ENCODE measurements around the gene OR2G3.

OR2G3 gene

DNA sequence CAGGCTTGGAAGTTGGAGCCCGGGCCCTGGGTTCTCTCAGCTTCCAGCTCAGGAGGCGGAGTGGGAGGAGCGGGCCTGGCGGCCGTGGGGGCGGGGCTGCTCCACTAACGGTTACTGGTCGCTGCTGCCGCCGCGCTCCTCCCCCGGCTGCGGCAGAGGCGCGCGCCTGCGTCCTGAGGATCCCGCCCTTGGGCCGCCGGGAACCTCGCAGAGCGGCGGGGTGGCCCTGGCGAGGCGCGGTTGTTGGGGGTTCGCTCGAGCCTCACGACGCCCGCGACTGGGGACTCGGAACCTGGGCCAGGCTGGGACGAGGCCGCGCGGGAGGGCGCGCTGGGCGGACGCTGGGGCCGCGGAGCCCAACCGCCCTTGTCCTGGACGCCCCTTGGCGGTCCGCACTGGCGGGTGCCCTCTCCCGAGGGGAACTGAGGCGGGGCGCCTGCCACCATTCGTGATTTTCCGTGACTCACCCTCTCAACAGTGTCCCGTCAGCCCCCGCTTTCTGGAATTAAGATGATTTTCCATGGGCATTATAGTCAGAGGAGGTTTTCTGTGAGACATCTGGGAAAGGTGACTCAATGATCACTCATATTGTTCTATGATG, 34.1 kb downstream of the OR2G3 start:
- TF ChIP-seq, protein P1, sequence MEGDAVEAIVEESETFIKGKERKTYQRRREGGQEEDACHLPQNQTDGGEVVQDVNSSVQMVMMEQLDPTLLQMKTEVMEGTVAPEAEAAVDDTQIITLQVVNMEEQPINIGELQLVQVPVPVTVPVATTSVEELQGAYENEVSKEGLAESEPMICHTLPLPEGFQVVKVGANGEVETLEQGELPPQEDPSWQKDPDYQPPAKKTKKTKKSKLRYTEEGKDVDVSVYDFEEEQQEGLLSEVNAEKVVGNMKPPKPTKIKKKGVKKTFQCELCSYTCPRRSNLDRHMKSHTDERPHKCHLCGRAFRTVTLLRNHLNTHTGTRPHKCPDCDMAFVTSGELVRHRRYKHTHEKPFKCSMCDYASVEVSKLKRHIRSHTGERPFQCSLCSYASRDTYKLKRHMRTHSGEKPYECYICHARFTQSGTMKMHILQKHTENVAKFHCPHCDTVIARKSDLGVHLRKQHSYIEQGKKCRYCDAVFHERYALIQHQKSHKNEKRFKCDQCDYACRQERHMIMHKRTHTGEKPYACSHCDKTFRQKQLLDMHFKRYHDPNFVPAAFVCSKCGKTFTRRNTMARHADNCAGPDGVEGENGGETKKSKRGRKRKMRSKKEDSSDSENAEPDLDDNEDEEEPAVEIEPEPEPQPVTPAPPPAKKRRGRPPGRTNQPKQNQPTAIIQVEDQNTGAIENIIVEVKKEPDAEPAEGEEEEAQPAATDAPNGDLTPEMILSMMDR (IDR thresholded peaks at IDR 0.05; ENCODE audit: control insufficient read depth, extremely low read depth, insufficient read depth), result no peak
- no peak for DNase-seq (ENCODE audit: low read depth)
- H3K4me3 ChIP-seq (ENCODE audit: low read depth, low read length), result no peak overlapping the region

DNA sequence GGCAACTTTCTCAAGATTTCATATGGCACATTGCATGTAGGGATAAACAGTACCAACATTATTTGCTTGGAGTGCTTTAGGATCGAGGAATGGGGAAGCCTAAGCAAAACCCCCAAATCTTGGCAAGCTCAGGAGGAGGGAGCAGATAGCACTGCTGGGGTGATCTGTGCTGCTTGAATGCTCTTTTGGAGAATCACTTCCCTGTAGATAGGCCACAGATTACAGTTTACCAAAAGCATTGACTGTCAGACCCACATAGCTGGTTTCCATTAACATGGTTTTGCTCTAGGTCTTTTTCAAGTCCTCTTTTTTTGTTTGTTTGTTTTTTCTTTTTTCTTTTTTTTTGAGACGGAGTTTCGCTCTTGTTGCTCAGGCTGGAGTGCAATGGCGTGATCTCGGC, 37.4 kb downstream of the OR2G3 start:
- H3K4me3 ChIP-seq (ENCODE audit: low read depth, low read length), result no peak overlapping the region
- TF ChIP-seq, protein P1 (IDR thresholded peaks at IDR 0.05; ENCODE audit: control insufficient read depth, extremely low read depth, insufficient read depth), result no peak
- DNase-seq (ENCODE audit: low read depth), result no peak

DNA sequence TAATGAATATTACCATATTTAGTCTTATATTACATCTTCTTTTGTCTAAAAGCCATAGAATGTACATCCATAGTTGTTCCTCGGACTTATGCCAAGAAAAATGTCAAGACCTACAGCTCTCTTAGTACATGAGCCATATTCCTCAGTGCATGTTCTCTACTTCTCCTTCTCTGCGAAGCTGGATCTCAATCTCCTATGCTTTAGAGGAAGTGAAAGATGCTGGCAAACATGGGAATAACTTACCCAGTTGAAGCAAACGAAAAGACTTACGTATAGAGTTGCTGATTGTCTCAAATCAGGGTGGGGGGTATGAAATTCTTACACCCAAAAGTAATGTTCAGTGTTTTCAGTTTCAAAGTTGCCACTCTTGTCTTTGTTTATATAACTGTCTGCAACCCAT, 41.5 kb downstream of the OR2G3 start:
- H3K4me3 ChIP-seq (ENCODE audit: low read depth, low read length), result no peak overlapping the region
- TF ChIP-seq, protein P1 (IDR thresholded peaks at IDR 0.05; ENCODE audit: control insufficient read depth, extremely low read depth, insufficient read depth), result no peak
- no peak for DNase-seq (ENCODE audit: low read depth)

DNA sequence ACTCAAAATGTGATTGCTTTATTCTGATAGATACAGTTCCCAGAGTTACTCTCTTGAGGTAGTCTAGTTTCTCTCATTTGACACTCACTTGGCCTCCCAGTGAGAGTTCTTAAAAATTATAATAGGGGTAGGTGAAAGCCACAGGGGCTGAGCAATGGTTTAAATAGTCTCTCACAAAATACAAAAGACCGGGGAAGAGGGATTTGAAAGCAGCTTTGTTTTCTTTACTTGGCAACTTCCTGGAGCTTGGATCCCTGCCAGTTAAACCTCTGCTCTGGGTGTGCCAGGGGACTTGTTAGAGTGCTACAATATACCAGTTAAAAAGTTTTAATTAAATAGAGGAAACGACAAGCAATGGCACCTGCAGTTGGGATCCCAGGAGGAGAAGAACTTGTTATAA, 42.5 kb downstream of the OR2G3 start:
- DNase-seq (ENCODE audit: low read depth), result no peak
- TF ChIP-seq, protein P1 (IDR thresholded peaks at IDR 0.05; ENCODE audit: control insufficient read depth, extremely low read depth, insufficient read depth), result no peak
- H3K4me3 ChIP-seq (ENCODE audit: low read depth, low read length), result no peak overlapping the region

DNA sequence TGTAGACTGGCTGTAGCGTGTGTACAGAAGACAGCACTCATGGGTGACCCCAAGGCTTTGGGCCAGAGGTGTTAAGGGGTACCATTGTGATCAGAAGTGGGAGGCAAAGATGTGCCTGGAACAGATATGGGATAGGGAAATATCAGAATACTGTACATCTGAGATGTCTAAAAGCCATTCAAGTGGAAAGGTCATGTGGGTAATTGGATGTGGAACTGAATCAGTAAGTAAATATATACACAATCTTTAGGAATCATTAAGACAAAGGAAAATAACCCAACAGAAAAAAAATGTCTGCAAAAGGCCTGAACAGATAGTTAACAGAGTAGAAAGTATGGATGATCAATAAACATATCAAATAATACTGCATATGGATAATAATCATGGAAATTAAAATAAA, 47.7 kb downstream of the OR2G3 start:
- no peak for DNase-seq (ENCODE audit: low read depth)
- TF ChIP-seq, protein P1 (IDR thresholded peaks at IDR 0.05; ENCODE audit: control insufficient read depth, extremely low read depth, insufficient read depth), result no peak
- no peak overlapping the region for H3K4me3 ChIP-seq (ENCODE audit: low read depth, low read length)

Measured in LNCaP clone FGC (cell line).